Fibroblast of villous mesenchyme (primary cell): ENCODE data around the gene MNT. TPM values are rescaled to one million over a fixed set of nuclear protein-coding genes. Genes with fewer than 3 reads are reported as not detected.

ENCODE experiments used
- DNase-seq: peaks from one replicate; pipeline ENCODE4 v3.0.0-alpha.2; 2010; ENCODE audit warnings: low read depth
- H3K4me3 ChIP-seq: 2 replicates; pipeline ENCODE4 v1.5.1; 2011; ENCODE audit warnings: low read depth, mild to moderate bottlenecking, low read length
- total RNA-seq: library from RNA; depleted of rRNA; stranded (reverse); fragments of >200 nt; gene quantifications from 2 replicates; pipeline ENCODE4 v1.2.3, GENCODE V29; 2012
- TF ChIP-seq, protein P1 (sequence below): IDR thresholded peaks from 2 replicates; pipeline ENCODE4 v1.5.1; 2012; ENCODE audit warnings: low read depth, mild to moderate bottlenecking, low read length; ENCODE audit not compliant: insufficient read depth

MNT gene
- total RNA-seq, 1 donor = 7.8 TPM

DNA sequence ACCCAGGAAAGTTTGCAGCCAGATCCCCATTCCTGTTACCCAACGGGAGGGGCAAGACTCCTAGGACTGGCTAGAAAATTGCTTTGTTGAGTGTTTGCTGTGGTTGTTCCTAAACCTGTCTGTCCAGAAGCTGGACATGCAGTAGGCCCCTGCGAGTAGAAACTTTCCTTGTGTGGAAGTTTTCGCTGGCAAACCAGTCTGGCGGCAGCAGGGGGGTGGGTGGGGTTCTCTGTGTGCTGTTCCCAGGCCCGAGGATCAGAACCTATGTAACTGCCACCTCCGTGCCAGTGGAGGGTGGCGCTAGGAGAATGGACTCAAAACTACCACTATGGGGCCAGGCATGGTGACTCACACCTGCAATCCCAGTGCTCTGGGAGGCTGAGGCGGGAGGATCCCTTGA lies 54.4 kb downstream of the MNT start:
- H3K4me3 ChIP-seq = no peak overlapping the region
- TF ChIP-seq, protein P1, sequence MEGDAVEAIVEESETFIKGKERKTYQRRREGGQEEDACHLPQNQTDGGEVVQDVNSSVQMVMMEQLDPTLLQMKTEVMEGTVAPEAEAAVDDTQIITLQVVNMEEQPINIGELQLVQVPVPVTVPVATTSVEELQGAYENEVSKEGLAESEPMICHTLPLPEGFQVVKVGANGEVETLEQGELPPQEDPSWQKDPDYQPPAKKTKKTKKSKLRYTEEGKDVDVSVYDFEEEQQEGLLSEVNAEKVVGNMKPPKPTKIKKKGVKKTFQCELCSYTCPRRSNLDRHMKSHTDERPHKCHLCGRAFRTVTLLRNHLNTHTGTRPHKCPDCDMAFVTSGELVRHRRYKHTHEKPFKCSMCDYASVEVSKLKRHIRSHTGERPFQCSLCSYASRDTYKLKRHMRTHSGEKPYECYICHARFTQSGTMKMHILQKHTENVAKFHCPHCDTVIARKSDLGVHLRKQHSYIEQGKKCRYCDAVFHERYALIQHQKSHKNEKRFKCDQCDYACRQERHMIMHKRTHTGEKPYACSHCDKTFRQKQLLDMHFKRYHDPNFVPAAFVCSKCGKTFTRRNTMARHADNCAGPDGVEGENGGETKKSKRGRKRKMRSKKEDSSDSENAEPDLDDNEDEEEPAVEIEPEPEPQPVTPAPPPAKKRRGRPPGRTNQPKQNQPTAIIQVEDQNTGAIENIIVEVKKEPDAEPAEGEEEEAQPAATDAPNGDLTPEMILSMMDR = no peak
- no peak for DNase-seq

DNA sequence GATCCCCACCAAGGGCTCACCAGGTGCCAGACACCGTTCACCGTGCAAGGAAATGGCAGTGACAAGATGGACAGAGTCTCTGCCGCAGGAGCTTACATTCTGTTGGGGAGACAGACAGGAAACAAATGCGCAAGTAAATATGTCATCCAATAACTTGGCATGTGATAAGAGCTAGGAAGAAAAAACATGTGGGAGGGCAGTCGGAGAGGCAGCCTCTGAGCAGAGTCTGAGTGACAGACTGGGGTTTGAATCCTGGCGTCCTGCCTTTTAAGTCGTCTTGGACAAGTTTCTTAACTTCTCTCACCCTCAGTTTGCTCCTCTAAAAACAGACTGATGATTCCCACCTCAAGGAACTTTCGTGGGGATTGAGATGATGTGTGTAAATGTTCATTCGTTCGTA lies 56.3 kb downstream of the MNT start:
- TF ChIP-seq, protein P1 = no peak
- peak; percentile 7 for DNase-seq
- H3K4me3 ChIP-seq = no peak overlapping the region

- no peak overlapping the region for H3K4me3 ChIP-seq
- no peak for DNase-seq
- TF ChIP-seq, protein P1 = no peak
Observed at GRCh38 chr17:2343421-2343820, 57.4 kb downstream of the MNT start.

DNA sequence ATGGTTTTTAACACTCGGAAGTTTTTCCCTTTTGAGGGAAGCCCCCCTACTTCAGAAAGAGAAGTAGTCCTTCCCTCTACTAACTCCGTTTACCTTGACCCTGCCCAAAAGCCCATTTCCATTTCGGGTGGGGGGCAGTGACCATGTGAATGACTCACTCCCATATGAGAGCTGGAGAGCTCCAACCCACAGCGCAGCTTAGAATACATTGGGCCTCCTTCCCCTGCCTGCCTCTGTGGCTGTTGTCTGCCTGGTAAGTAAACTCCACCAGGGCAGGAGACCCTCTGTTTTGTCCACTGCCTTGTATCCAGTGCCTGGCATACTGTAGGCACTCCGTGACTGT lies 62.6 kb downstream of the MNT start:
- peak; percentile 20 for DNase-seq
- H3K4me3 ChIP-seq = peak overlapping the region; percentile 97
- TF ChIP-seq, protein P1 = no peak

GRCh38 chr17:2337544-2338314 lies 63.1 kb downstream of the MNT start:
- TF ChIP-seq, protein P1 = no peak
- DNase-seq = peak; percentile 60
- peak overlapping the region; percentile 97 for H3K4me3 ChIP-seq

GRCh38 chr17:2336852-2337543 lies 63.9 kb downstream of the MNT start, which contains the start of gene SGSM2:
SGSM2 (plus strand) TSS chr17:2337501; CDS start chr17:2337689, 188 bp downstream.
- TF ChIP-seq, protein P1 = no peak
- peak; percentile 55 for DNase-seq
- H3K4me3 ChIP-seq = peak within 1 kb of the TSS; percentile 97
